DMS153 (cell line): Measurements from ENCODE around the gene ARID3A.

Source experiments
- DNase-seq: peaks from one replicate; lab custom pipeline; 2025; lab: John Stamatoyannopoulos, UW

ARID3A gene

GRCh38 chr19:913080-913748, 12.6 kb upstream of the ARID3A start, which contains the start of gene R3HDM4:
Gene R3HDM4, minus strand, starts transcription at chr19:913219. Its CDS starts 62 bp downstream, at chr19:913157.
- DNase-seq = no peak

GRCh38 chr19:916645-917322, 9.1 kb upstream of the ARID3A start:
- no peak for DNase-seq

- no peak for DNase-seq
These were observed 8.3 kb upstream of the ARID3A start, which contains the start of gene KISS1R for GRCh38 chr19:917323-918151. Gene KISS1R, plus strand, starts transcription at chr19:917333. Its CDS starts 170 bp downstream, at chr19:917503.

DNA sequence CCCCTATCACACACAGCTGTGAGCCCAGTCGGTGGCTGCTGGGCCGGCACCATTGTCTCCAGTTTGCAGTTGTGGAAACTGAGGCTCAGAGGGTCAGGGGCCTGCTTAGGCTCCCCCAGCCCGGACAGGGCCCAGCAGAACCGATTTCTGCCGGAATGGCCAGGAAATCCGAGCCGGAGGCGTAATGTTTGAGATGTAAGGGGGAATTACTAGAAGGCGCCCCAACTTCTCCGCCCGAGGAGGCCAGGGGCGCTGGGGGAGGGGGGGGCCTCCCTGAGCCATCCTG, 7.7 kb upstream of the ARID3A start:
- DNase-seq = no peak

- no peak for DNase-seq
These were observed 7.2 kb upstream of the ARID3A start for GRCh38 chr19:918481-919198.

- DNase-seq = no peak
These were observed 6.4 kb upstream of the ARID3A start for GRCh38 chr19:919199-920050.

GRCh38 chr19:920051-920864, 5.6 kb upstream of the ARID3A start:
- no peak for DNase-seq

DNA sequence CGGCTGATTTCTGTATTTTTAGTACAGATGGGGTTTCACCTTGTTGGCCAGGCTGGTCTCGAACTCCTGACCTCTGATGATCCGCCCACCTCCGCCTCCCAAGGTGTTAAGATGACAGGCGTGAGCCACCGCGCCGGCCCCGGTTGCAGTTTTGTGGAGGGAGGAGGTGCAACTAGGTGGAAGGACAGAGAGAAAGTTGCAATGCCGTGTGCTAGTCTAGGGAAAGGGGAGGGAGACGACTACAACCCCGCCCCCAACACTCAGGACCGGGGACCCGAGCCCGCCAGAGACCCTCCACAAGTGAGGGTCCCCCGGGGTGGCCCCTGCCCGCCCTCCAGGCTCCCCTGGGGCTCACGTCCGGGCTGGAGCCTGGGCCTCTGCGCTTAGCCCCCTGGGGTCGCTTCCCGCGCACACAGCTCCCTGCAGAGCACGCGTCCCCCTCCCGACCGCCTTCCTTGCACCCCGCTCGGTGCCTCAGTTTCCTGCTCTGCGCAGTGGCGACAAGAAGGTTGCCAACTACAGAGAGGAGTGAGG, 1.2 kb upstream of the ARID3A start:
- no peak for DNase-seq

GRCh38 chr19:925087-925525, 729 bp upstream of the ARID3A start:
- no peak for DNase-seq

GRCh38 chr19:926323-926588, 421 bp downstream of the ARID3A start:
- no peak for DNase-seq

- no peak for DNase-seq
These were observed 935 bp downstream of the ARID3A start for GRCh38 chr19:926589-927350.

GRCh38 chr19:927351-927779, 1.5 kb downstream of the ARID3A start:
- DNase-seq = no peak

DNA sequence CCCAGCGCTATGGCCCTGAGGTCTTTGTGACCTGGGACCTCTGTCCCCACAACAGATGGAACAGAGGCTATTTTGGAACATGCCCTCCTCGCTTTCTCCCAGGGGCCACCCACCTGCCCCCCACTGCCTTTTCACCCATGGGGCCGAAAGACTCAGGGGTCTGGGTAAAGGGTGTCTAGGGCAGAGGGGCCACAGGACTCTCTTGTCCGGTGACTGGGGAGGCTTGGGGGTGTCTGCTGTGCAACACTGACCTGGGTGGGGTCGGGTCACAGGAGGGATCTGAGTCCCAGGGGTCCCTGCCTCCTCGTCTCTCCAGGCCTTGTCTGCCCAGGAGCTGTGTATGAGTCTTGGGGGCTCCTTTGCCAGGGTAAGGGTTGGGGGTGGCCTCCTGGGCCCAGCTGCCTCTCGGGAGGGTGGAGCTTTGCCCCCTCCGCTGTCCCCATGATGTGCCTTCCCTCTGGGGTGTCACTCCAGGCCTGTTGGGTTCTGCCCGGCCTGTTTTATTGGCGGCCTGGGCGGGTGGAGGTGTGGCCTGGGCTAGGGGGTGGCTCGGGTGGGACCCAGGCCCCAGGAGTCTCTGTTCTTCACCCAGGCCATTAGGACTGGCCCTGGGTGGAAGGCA, 2.1 kb downstream of the ARID3A start:
- DNase-seq = no peak

DNA sequence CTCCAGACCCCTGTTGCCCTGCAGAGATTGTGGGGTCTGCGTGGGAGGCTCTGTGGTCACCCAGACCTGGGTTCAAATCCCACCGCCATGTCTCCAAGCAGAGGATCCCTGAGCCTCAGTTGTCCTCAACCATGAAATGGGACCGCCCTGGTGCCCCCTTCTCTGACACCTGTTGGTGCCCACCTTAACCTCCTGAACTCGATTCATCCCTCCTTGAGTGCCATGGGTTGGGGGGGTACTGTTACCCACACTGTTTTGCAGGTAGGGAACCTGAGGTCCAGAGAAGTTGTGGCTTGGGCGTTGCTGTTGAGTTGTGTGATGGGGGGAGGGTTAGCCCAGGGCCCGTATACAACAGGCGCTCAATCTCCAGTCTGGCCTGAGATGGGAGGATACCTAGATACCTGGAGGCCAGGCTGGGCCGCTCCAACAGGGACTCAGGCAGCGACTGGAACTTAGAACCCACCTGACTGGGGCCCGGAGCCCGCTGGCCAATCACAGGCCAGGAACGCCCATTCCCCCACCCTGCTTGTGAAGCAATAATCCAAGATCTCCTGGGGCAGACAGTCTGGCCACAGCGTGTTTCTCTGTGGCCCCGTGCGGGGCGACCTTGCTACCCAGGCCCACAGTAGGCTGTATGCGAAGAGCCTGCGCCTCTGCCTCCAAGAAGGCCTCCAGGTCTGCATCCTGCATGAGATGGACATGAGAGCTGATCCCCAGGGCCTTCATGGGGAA, 2.8 kb downstream of the ARID3A start:
- no peak for DNase-seq

- no peak for DNase-seq
These were observed 3.5 kb downstream of the ARID3A start for GRCh38 chr19:929203-929890.

DNA sequence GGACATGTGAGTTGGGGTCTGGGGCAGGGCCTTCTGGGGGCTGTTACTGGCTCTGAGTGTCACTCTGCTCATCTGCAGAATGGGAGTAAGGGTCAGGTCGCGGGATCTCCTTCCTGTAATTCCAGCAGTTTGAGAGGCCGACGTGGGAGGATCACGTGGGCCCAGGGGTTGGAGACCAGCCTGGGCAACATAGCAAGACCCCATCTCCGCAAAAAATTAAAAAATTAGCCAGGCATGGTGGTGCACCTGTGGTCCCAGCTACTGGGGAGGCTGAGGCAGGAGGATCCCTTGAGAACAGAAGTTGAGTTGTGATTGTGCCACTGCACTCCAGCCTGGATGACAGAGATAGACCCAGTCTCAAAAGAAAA, 4.0 kb downstream of the ARID3A start:
- DNase-seq = no peak

DNA sequence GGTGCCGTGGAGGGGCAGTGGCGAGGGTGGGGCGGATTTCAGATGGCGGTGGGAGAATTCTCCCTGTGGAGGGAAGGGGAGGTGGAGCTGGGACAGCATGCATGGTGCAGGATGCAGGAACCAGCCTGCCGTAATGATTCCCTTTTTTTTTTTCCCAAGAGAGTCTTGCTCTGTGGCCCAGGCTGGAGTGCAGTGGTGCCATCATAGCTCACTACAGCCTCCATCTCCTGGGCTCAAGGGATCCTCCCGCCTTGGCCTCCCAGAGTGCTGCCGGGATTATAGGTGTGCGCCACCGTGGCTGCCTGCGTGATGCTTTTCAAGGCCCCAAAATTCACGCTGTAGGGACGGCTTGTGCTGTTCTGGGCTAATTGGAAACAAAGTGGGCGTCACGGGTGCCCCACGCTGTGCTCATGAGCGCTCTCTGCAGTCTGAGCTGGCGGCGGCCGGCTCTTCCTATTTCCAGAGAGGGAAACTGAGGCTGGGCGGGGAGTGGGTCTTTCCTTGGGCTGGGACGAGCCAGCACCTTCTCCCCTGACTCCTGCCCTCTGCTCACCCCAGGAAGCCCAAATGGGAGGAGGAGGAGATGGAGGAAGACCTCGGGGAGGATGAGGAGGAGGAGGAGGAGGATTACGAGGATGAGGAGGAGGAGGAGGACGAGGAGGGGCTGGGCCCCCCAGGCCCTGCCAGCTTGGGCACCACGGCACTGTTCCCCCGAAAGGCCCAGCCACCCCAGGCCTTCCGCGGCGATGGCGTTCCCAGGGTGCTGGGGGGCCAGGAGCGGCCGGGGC, 6.2 kb downstream of the ARID3A start:
- DNase-seq = no peak
